WTC11 (cell line): Measurements from ENCODE around the gene CFAP20DC. TPM values are rescaled to one million over a fixed set of nuclear protein-coding genes. Genes with fewer than 3 reads are reported as not detected.

Experiments used
- ATAC-seq: fragments of 200-7000 bp; cut with Tn5 transposase; 2 replicates; pipeline ENCODE4 v1.10.0; 2021; ENCODE audit warnings: mild to moderate bottlenecking, moderate library complexity
- CTCF ChIA-PET: fragments of 300-600 bp; sonication (Branson Sonifier 250); formaldehyde crosslinking; loops from one replicate; lab custom pipeline; 2021; ENCODE audit warnings: antibody characterized with exemption; lab: Charles Lee
- POLR2A ChIA-PET: fragments of 350-600 bp; sonication (Branson Sonifier 250); formaldehyde crosslinking; loops from one replicate; lab custom pipeline; 2021; ENCODE audit warnings: antibody characterized with exemption; lab: Charles Lee
- DNase-seq: peaks from one replicate; pipeline ENCODE4 v3.0.0; 2021; ENCODE audit warnings: low spot score
- H3K27ac Mint-ChIP-seq: 2 replicates; pipeline ENCODE4 v1.8.0; 2021; ENCODE audit warnings: mixed read lengths
- H3K27me3 Mint-ChIP-seq: 2 replicates; pipeline ENCODE4 v1.8.0; 2021; ENCODE audit warnings: low read depth, mild to moderate bottlenecking, moderate library complexity, mixed read lengths
- H3K36me3 Mint-ChIP-seq: 2 replicates; pipeline ENCODE4 v1.8.0; 2021; ENCODE audit warnings: mixed read lengths
- H3K4me1 Mint-ChIP-seq: 2 replicates; pipeline ENCODE4 v1.8.0; 2022; ENCODE audit warnings: mixed read lengths
- H3K4me3 Mint-ChIP-seq: 2 replicates; pipeline ENCODE4 v1.8.0; 2021; ENCODE audit warnings: mild to moderate bottlenecking, moderate library complexity, mixed read lengths
- H3K9me3 Mint-ChIP-seq: 2 replicates; pipeline ENCODE4 v1.8.0; 2021; ENCODE audit warnings: mixed read lengths
- ATF6 ChIP-seq: sonication (generic); formaldehyde crosslinking; IDR thresholded peaks from 2 replicates; pipeline ENCODE4 v1.8.1; 2023; ENCODE audit warnings: mild to moderate bottlenecking, missing genetic modification reagents
- CDX4 ChIP-seq: fragments of 250-450 bp; sonication (Bioruptor Pico); IDR thresholded peaks from 2 replicates; pipeline ENCODE4 v1.9.0; 2021; ENCODE audit warnings: moderate library complexity, mild to moderate bottlenecking, inconsistent platforms, borderline replicate concordance
- CTCF ChIP-seq: fragments of 200-600 bp; IDR thresholded peaks from 2 replicates; pipeline ENCODE4 v1.8.0; 2022; ENCODE audit warnings: antibody characterized with exemption
- E2F1 ChIP-seq: sonication (generic); formaldehyde crosslinking; IDR thresholded peaks from 2 replicates; pipeline ENCODE4 v1.8.0; 2022; ENCODE audit warnings: mild to moderate bottlenecking, missing genetic modification reagents
- ESRRA ChIP-seq: sonication (generic); formaldehyde crosslinking; IDR thresholded peaks from 2 replicates; pipeline ENCODE4 v1.8.1; 2022; ENCODE audit warnings: mild to moderate bottlenecking, missing genetic modification reagents, borderline replicate concordance
- JAZF1 ChIP-seq: fragments of 250-450 bp; sonication (Bioruptor Pico); IDR thresholded peaks from 2 replicates; pipeline ENCODE4 v1.9.0; 2021; ENCODE audit warnings: moderate library complexity, mild to moderate bottlenecking, inconsistent platforms
- SMAD3 ChIP-seq: sonication (generic); formaldehyde crosslinking; IDR thresholded peaks from 2 replicates; pipeline ENCODE4 v1.8.0; 2022; ENCODE audit warnings: missing genetic modification reagents, mild to moderate bottlenecking, borderline replicate concordance
- SMAD4 ChIP-seq: sonication (generic); formaldehyde crosslinking; IDR thresholded peaks from 2 replicates; pipeline ENCODE4 v1.8.0; 2022; ENCODE audit warnings: mild to moderate bottlenecking, missing genetic modification reagents
- ZNF138 ChIP-seq: sonication (generic); formaldehyde crosslinking; conservative IDR thresholded peaks from 2 replicates; pipeline ENCODE4 v1.8.1; 2022; ENCODE audit warnings: mild to moderate bottlenecking, moderate library complexity, missing genetic modification reagents
- ZNF281 ChIP-seq: sonication (generic); formaldehyde crosslinking; IDR thresholded peaks from 2 replicates; pipeline ENCODE4 v1.8.0; 2023; ENCODE audit warnings: mild to moderate bottlenecking, missing genetic modification reagents
- total RNA-seq: library from RNA; stranded (reverse); gene quantifications from 3 replicates; pipeline ENCODE4 v1.2.3, GENCODE V29; 2021

CFAP20DC gene
- total RNA-seq, 1 experiment from 2014 or later: 4.9 TPM

GRCh38 chr3:58996730-58997129 is 53.1 kb downstream of the CFAP20DC start (continued):
- TF ChIP-seq JAZF1 (CRISPR knock-in tag) (no peak), ATF6 (CRISPR knock-in tag) (no peak), SMAD4 (CRISPR knock-in tag) (no peak), ZNF281 (CRISPR knock-in tag) (no peak)

- no peak overlapping the region for H3K27ac Mint-ChIP-seq
- ATAC-seq: peak; percentile 72
- peaks cover 9% of the 10 kb centered on the region for H3K9me3 Mint-ChIP-seq
- H3K4me3 Mint-ChIP-seq: no peak overlapping the region
- ChIA-PET POLR2A (interaction anchor here (0.6 kb wide), 1 partner anchor 332 kb away, joined by 4 read pairs; no protein-coding TSS in a partner anchor), CTCF (interaction anchor here (0.7 to 1.7 kb wide), 4 partner anchors 58 to 580 kb away, joined by 3 to 4 read pairs (median 4); no protein-coding TSS in a partner anchor)
- H3K27me3 Mint-ChIP-seq: no peaks in the 10 kb centered on the region
- H3K4me1 Mint-ChIP-seq: peaks cover 11% of the 10 kb centered on the region
- H3K36me3 Mint-ChIP-seq: no peaks in the 10 kb centered on the region
- TF ChIP-seq ZNF281 (CRISPR knock-in tag) (no peak), CTCF (peak; percentile 40; the same call in 1 of the 2 replicates)
- peak; percentile 30 for DNase-seq
Observed at GRCh38 chr3:58994746-58995330, 55.0 kb downstream of the CFAP20DC start.

GRCh38 chr3:58993547-58993946 is 56.3 kb downstream of the CFAP20DC start:
- Mint-ChIP-seq H3K27me3 (no peaks in the 10 kb centered on the region), H3K4me3 (no peak overlapping the region), H3K9me3 (peaks cover 9% of the 10 kb centered on the region), H3K4me1 (peaks cover 11% of the 10 kb centered on the region), H3K27ac (no peak overlapping the region), H3K36me3 (no peaks in the 10 kb centered on the region)
- ATAC-seq (no peak), DNase-seq (no peak)
- no peak for TF ChIP-seq ZNF138 (CRISPR knock-in tag)
- no peak for TF ChIP-seq SMAD3 (CRISPR knock-in tag)
- no peak for TF ChIP-seq E2F1 (CRISPR knock-in tag)
- TF ChIP-seq CDX4: no peak
- TF ChIP-seq ESRRA: no peak
- ChIA-PET POLR2A (no interaction called here), CTCF (interaction anchor here (1.2 to 1.7 kb wide), 2 partner anchors 59 to 168 kb away, joined by 3 to 4 read pairs; no protein-coding TSS in a partner anchor)
